ENCODE measurements around the gene PIGH.
"Not testable (repeated sequence)": the region's sequence is repeated elsewhere in the genome, so short reads cannot be mapped to it uniquely, and the experiment has no call there.

Gene PIGH

GRCh38 chr14:67547224-67547780 is 52.8 kb downstream of the PIGH start:
- DNase-seq: no peak

GRCh38 chr14:67544590-67544989 is 55.5 kb downstream of the PIGH start:
- no peak for DNase-seq

GRCh38 chr14:67542620-67543019 is 57.4 kb downstream of the PIGH start:
- not testable (repeated sequence) for DNase-seq

DNA sequence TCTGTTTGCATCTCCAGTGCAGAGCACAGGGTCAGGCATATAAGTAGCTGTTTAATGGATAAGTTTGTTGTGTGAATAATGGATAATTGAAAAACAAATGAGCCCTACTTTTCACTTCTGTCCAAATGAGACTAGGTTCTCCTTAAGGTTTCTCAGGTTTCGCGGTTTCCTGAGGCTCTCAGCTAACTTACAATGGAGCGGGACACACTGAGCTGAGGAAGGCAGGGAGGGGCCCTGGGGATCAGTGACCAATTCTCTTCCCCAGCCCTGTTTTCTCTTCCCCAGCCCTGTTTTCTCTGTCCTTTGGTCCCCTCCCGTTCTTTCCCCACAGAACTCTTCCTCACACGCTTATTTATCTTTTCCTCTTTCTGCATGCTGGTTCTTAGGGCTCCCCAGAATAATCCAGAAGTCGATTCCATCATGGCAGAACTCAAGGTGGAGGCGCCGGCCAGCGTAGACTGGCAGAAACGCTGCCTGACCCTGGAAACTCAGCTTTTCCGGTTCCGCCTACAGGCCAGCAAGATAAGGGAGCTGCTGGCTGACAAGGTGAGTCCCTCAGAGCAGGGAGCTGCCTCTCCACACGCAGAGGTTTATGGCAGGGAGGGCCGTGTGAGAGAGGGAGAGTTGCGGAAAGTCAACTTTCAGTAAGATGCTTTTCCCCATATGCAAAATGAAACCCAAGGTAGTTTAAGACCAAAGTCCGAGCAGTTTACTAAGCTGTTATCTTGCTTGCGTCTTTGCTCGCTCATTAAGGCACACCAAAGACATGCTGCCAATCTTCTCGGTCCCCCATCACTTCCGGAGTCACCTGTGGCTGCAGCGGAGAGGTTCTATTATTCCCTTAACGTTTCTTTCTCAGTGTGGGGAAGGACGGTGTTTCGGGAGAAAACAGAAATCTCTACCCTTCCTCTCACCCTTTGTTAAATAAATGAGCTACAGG is 58.4 kb downstream of the PIGH start:
- no peak for DNase-seq

Data from HCEC 1CT (cell line).